ENCODE measurements around the gene PTH2R. TPM values are rescaled to one million over a fixed set of nuclear protein-coding genes. Genes with fewer than 3 reads are reported as not detected.

Gene PTH2R
- total and polyA plus RNA-seq, 2 of the 13 experiments (the other 11 are each of a cell fraction or from before 2014, with no cell fraction given), result 0.04 TPM; not detected in 1

DNA sequence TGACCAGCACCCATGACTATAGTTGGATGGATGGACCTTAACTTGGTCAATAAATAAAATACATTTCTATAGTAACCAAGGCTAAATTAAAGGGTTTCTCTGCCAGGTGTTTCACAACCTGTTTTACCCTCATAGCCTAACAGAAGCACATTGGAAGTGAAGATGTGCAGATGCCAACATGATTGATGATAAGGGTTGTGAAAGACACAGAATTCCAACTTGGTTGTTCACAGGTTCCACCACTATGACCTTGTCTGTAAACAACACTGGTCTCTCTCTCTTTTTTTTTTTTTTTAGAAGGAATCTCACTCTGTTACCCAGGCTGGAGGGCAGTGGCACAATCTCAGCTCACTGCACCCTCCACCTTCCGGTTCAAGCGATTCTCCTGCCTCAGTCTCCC is 37.5 kb upstream of the PTH2R start (continued):
- TF ChIP-seq ZHX2 (IDR thresholded peaks at IDR 0.05; ENCODE audit: low read depth) (no peak), ZHX2 (CRISPR knock-in tag; IDR thresholded peaks at IDR 0.05; ENCODE audit: borderline replicate concordance) (no peak), FOXA3 (CRISPR knock-in tag; IDR thresholded peaks at IDR 0.05) (peak; percentile 65), ZNF362 (CRISPR knock-in tag; IDR thresholded peaks at IDR 0.05; ENCODE audit: borderline replicate concordance) (peak; percentile 84; the same call in 1 of the 2 replicates), ZNF33B (CRISPR knock-in tag; IDR thresholded peaks at IDR 0.05) (no peak), TEAD2 (CRISPR knock-in tag; IDR thresholded peaks at IDR 0.05) (no peak), NR2F1 (CRISPR knock-in tag; IDR thresholded peaks at IDR 0.05) (peak in 1 of 2 experiments; percentile 66; a peak in 2 of 4 replicates), HHEX (CRISPR knock-in tag; IDR thresholded peaks at IDR 0.05) (peak; percentile 54; the same call in 1 of the 2 replicates), CREM (IDR thresholded peaks at IDR 0.05) (0 out of 2 replicates have a peak, but pooled peaks have one; percentile 34), CREM (CRISPR knock-in tag; IDR thresholded peaks at IDR 0.05) (no peak), PCBP1 (IDR thresholded peaks at IDR 0.05; ENCODE audit: borderline replicate concordance, low read depth, low read length) (no peak), MAFF (IDR thresholded peaks at IDR 0.05; ENCODE audit: low read depth, low read length) (no peak), AHR (CRISPR knock-in tag; IDR thresholded peaks at IDR 0.05) (no peak), AFF4 (CRISPR knock-in tag; IDR thresholded peaks at IDR 0.05) (no peak), ZNF746 (CRISPR knock-in tag; IDR thresholded peaks at IDR 0.05) (no peak), ZNF224 (CRISPR knock-in tag; IDR thresholded peaks at IDR 0.05) (no peak)
- TF ChIP-seq, protein P1, sequence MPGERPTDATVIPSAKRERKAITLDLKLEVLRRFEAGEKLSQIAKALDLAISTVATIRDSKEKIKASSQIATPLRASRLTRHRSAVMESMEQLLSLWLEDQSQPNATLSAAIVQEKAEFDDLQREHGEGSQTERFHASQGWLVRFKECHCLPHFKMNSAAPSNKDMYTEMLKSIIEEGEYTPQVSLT (CRISPR knock-in tag; IDR thresholded peaks at IDR 0.05; ENCODE audit: borderline replicate concordance, low read depth), result no peak

All from HepG2 (cell line).